ENCODE measurements around the gene RAMP3. TPM values are rescaled to one million over a fixed set of nuclear protein-coding genes. Genes with fewer than 3 reads are reported as not detected.
"Not testable (repeated sequence)": the region's sequence is repeated elsewhere in the genome, so short reads cannot be mapped to it uniquely, and the experiment has no call there.

Gene RAMP3
- total and polyA plus RNA-seq, 7 donors: 9.9 to 18.0 (median 16.3) TPM

GRCh38 chr7:45203459-45203858 lies 45.9 kb downstream of the RAMP3 start:
- intact Hi-C loops (cut with DNase I): no loop called here

GRCh38 chr7:45203936-45204445 lies 46.4 kb downstream of the RAMP3 start:
- no peak overlapping the region for H3K4me3 ChIP-seq

More at GRCh38 chr7:45203459-45203858, 45.9 kb downstream of the RAMP3 start:
- Histone ChIP-seq H3K36me3 (ENCODE audit: insufficient read depth in 1 of 2, low read depth in 1 of 2) (no peaks in the 10 kb centered on the region), H3K27ac (no peak overlapping the region), H3K4me1 (no peaks in the 10 kb centered on the region), H3K27me3 (ENCODE audit: insufficient read depth in 3 of 3, low read length in 2 of 3) (peaks cover 0 to 4% (median 3%) of the 10 kb centered on the region in 3 donors), H3K9me3 (no peaks in the 10 kb centered on the region), H3K4me3 (no peak overlapping the region)
- no peak for ATAC-seq
- 68 to 73% (median 71%) methylated on average over 7 of the region's 7 CpGs for WGBS, 3 donors
- DNase-seq: peak in 1 of 2 donors; percentile 35
- no peak for TF ChIP-seq CTCF (IDR thresholded peaks at IDR 0.05)

GRCh38 chr7:45206266-45206665 lies 48.7 kb downstream of the RAMP3 start:
- intact Hi-C loops (cut with DNase I); H3K4me1 ChIP-seq: not testable (repeated sequence)

More at GRCh38 chr7:45203936-45204445, 46.4 kb downstream of the RAMP3 start:
- Histone ChIP-seq H3K4me1 (no peaks in the 10 kb centered on the region), H3K27me3 (ENCODE audit: insufficient read depth in 3 of 3, low read length in 2 of 3) (peaks cover 0 to 4% (median 3%) of the 10 kb centered on the region in 3 donors), H3K27ac (no peak overlapping the region), H3K9me3 (no peaks in the 10 kb centered on the region), H3K36me3 (ENCODE audit: insufficient read depth in 1 of 2, low read depth in 1 of 2) (no peaks in the 10 kb centered on the region)
- ATAC-seq: no peak
- DNase-seq: peak in 1 of 2 donors; percentile 20
- TF ChIP-seq CTCF (IDR thresholded peaks at IDR 0.05): no peak
- intact Hi-C loops (cut with DNase I): no loop called here
- 32 to 38% (median 34%) methylated on average over 2 of the region's 2 CpGs for WGBS, 3 donors

GRCh38 chr7:45209909-45210308 lies 52.3 kb downstream of the RAMP3 start:
- H3K36me3 ChIP-seq (ENCODE audit: insufficient read depth in 1 of 2, low read depth in 1 of 2); H3K4me1 ChIP-seq; H3K9me3 ChIP-seq; H3K27ac ChIP-seq; intact Hi-C loops (cut with DNase I); ATAC-seq; H3K4me3 ChIP-seq: not testable (repeated sequence)
- DNase-seq: peak in 1 of 2 donors; percentile 0
- H3K27me3 ChIP-seq (ENCODE audit: insufficient read depth in 3 of 3, low read length in 2 of 3): peaks cover 0 to 27% (median 3%) of the 10 kb centered on the region in 3 donors
- 80 to 84% (median 81%) methylated on average over 3 of the region's 3 CpGs for WGBS, 3 donors

More at GRCh38 chr7:45206266-45206665, 48.7 kb downstream of the RAMP3 start:
- ATAC-seq; H3K36me3 ChIP-seq (ENCODE audit: insufficient read depth in 1 of 2, low read depth in 1 of 2); H3K27ac ChIP-seq; H3K9me3 ChIP-seq; DNase-seq; H3K27me3 ChIP-seq (ENCODE audit: insufficient read depth in 3 of 3, low read length in 2 of 3); H3K4me3 ChIP-seq: not testable (repeated sequence)
- WGBS, 3 donors: 91 to 97% (median 92%) methylated on average over 5 of the region's 5 CpGs

GRCh38 chr7:45211066-45211465 lies 53.5 kb downstream of the RAMP3 start:
- no peak overlapping the region for H3K27ac ChIP-seq
- peaks cover 0 to 31% (median 3%) of the 10 kb centered on the region in 3 donors for H3K27me3 ChIP-seq (ENCODE audit: insufficient read depth in 3 of 3, low read length in 2 of 3)
- no peaks in the 10 kb centered on the region for H3K36me3 ChIP-seq (ENCODE audit: insufficient read depth in 1 of 2, low read depth in 1 of 2)
- 44 to 59% (median 54%) methylated on average over 4 of the region's 4 CpGs for WGBS, 3 donors
- peak; percentile 23 to 56 (median 46) for ATAC-seq
- DNase-seq: peak in 1 of 2 donors; percentile 46
- no peak overlapping the region for H3K4me3 ChIP-seq
- intact Hi-C loops (cut with DNase I): no loop called here
- H3K4me1 ChIP-seq: no peaks in the 10 kb centered on the region
- H3K9me3 ChIP-seq: no peaks in the 10 kb centered on the region
- no peak for TF ChIP-seq CTCF (IDR thresholded peaks at IDR 0.05)

Data from psoas muscle (tissue), 8 donors.